GM23338 (cell line): ENCODE measurements around the gene PHTF1. TPM values are rescaled to one million over a fixed set of nuclear protein-coding genes. Genes with fewer than 3 reads are reported as not detected.

Experiments used
- ATAC-seq: fragments of 200-7000 bp; cut with Tn5 transposase; 3 replicates; pipeline ENCODE4 v1.9.1; 2020
- DNase-seq: peaks from one replicate; pipeline ENCODE4 v3.0.0-alpha.2; 2015; ENCODE audit warnings: low spot score
- H2AFZ ChIP-seq: fragments of 200-600 bp; sonication (generic); 2 replicates; pipeline ENCODE4 v1.8.0; 2016; ENCODE audit warnings: antibody characterized with exemption, mild to moderate bottlenecking, moderate library complexity
- H3F3A ChIP-seq: fragments of 200-600 bp; sonication (generic); replicated peaks from 2 replicates; pipeline ENCODE4 v1.8.0; 2017; ENCODE audit warnings: antibody characterized with exemption, mixed run types, low read depth
- H3K27ac ChIP-seq: fragments of 200-600 bp; sonication (generic); 2 replicates; pipeline ENCODE4 v1.6.1; 2016; ENCODE audit warnings: low read depth
- H3K27me3 ChIP-seq: fragments of 200-600 bp; sonication (generic); 2 replicates; pipeline ENCODE4 v1.8.0; 2016; ENCODE audit warnings: mild to moderate bottlenecking, mixed run types, moderate library complexity; ENCODE audit not compliant: insufficient read depth
- H3K36me3 ChIP-seq: fragments of 200-600 bp; sonication (generic); 2 replicates; pipeline ENCODE4 v1.8.0; 2016; ENCODE audit warnings: mild to moderate bottlenecking; ENCODE audit not compliant: insufficient read depth
- H3K4me1 ChIP-seq: fragments of 200-600 bp; sonication (generic); 2 replicates; pipeline ENCODE4 v1.8.0; 2016; ENCODE audit warnings: mild to moderate bottlenecking, moderate library complexity; ENCODE audit not compliant: insufficient read depth
- H3K4me2 ChIP-seq: fragments of 200-600 bp; sonication (generic); 2 replicates; pipeline ENCODE4 v1.7.1; 2017; ENCODE audit warnings: mixed run types
- H3K4me3 ChIP-seq: fragments of 200-600 bp; sonication (generic); 2 replicates; pipeline ENCODE4 v1.6.1; 2016; ENCODE audit warnings: mixed run types
- H3K79me2 ChIP-seq: fragments of 200-600 bp; sonication (generic); replicated peaks from 2 replicates; pipeline ENCODE4 v1.8.0; 2017; ENCODE audit warnings: mild to moderate bottlenecking; ENCODE audit not compliant: insufficient read depth
- H3K9me2 ChIP-seq: fragments of 200-600 bp; sonication (generic); 2 replicates; pipeline ENCODE4 v1.8.0; 2017; ENCODE audit not compliant: insufficient read depth
- H4K20me1 ChIP-seq: fragments of 200-600 bp; sonication (generic); replicated peaks from 2 replicates; pipeline ENCODE4 v1.8.0; 2017; ENCODE audit warnings: mild to moderate bottlenecking; ENCODE audit not compliant: insufficient read depth
- H3K27ac Mint-ChIP-seq: 2 replicates; pipeline ENCODE4 v1.8.0; 2020; ENCODE audit warnings: inconsistent platforms, mild to moderate bottlenecking, moderate library complexity, mixed read lengths
- H3K27me3 Mint-ChIP-seq: 3 replicates; pipeline ENCODE4 v1.8.0; 2022; ENCODE audit warnings: low read depth, mild to moderate bottlenecking, moderate library complexity, mixed read lengths, inconsistent platforms; ENCODE audit not compliant: insufficient read depth, poor library complexity
- H3K36me3 Mint-ChIP-seq: 3 replicates; pipeline ENCODE4 v1.8.0; 2021; ENCODE audit warnings: low read depth, mild to moderate bottlenecking, inconsistent platforms, moderate library complexity, mixed read lengths
- H3K4me1 Mint-ChIP-seq: 3 replicates; pipeline ENCODE4 v1.8.0; 2020; ENCODE audit warnings: mild to moderate bottlenecking, inconsistent platforms, mixed read lengths
- H3K4me3 Mint-ChIP-seq: 3 replicates; pipeline ENCODE4 v1.8.0; 2021; ENCODE audit warnings: moderate library complexity, mild to moderate bottlenecking, inconsistent platforms, mixed read lengths
- H3K9me3 Mint-ChIP-seq: 3 replicates; pipeline ENCODE4 v1.8.0; 2020; ENCODE audit warnings: moderate library complexity, mild to moderate bottlenecking, inconsistent platforms, mixed read lengths
- CREB1 ChIP-seq: fragments of 250-450 bp; sonication (Bioruptor Pico); IDR thresholded peaks from 2 replicates; pipeline ENCODE4 v1.5.0; 2020; ENCODE audit warnings: low read depth, mild to moderate bottlenecking, moderate library complexity
- CTCF ChIP-seq, 2 experiments: fragments of 200-600 bp in 1 of 2; sonication (generic) in 1 of 2; conservative IDR thresholded peaks; 2 replicates each; pipeline versions ENCODE4 v1.5.1 to v1.6.1; 2016 to 2017; ENCODE audit warnings: antibody characterized with exemption in 2 of 2, low read depth in 2 of 2, mild to moderate bottlenecking in 2 of 2, moderate library complexity in 1 of 2
- ETS1 ChIP-seq: IDR thresholded peaks from 2 replicates; pipeline ENCODE4 v1.6.1; 2016; ENCODE audit warnings: antibody characterized with exemption
- EZH2 ChIP-seq: fragments of 200-600 bp; sonication (generic); IDR thresholded peaks from one replicate; pipeline ENCODE4 v1.8.0; 2017; ENCODE audit warnings: antibody characterized with exemption, mild to moderate bottlenecking, low read depth; ENCODE audit not compliant: unreplicated experiment
- EZH2phosphoT487 ChIP-seq: fragments of 200-600 bp; sonication (generic); IDR thresholded peaks from one replicate; pipeline ENCODE4 v1.8.1; 2018; ENCODE audit warnings: antibody characterized with exemption; ENCODE audit not compliant: unreplicated experiment
- JUNB ChIP-seq: IDR thresholded peaks from one replicate; pipeline ENCODE4 v1.6.1; 2016; ENCODE audit warnings: antibody characterized with exemption; ENCODE audit not compliant: unreplicated experiment
- NANOG ChIP-seq: IDR thresholded peaks from 2 replicates; pipeline ENCODE4 v1.6.1; 2016; ENCODE audit warnings: antibody characterized with exemption, borderline replicate concordance
- POLR2AphosphoS5 ChIP-seq: IDR thresholded peaks from 2 replicates; pipeline ENCODE4 v1.6.1; 2016; ENCODE audit warnings: antibody characterized with exemption, low read depth
- REST ChIP-seq: IDR thresholded peaks from one replicate; pipeline ENCODE4 v1.6.1; 2018; ENCODE audit warnings: antibody characterized with exemption; ENCODE audit not compliant: unreplicated experiment
- STAT1 ChIP-seq: IDR thresholded peaks from one replicate; pipeline ENCODE4 v1.6.1; 2016; ENCODE audit warnings: antibody characterized with exemption; ENCODE audit not compliant: unreplicated experiment
- ZNF114 ChIP-seq: fragments of 250-450 bp; sonication (Bioruptor Pico); IDR thresholded peaks from 2 replicates; pipeline ENCODE4 v1.5.0; 2020; ENCODE audit warnings: mild to moderate bottlenecking, moderate library complexity
- ZNF331 ChIP-seq: fragments of 250-450 bp; sonication (Bioruptor Pico); IDR thresholded peaks from 2 replicates; pipeline ENCODE4 v1.5.0; 2020; ENCODE audit warnings: low read depth, mild to moderate bottlenecking, moderate library complexity
- ZNF462 ChIP-seq: fragments of 250-450 bp; sonication (Bioruptor Pico); IDR thresholded peaks from 2 replicates; pipeline ENCODE4 v1.5.0; 2020; ENCODE audit warnings: mild to moderate bottlenecking, moderate library complexity
- polyA plus RNA-seq: library from polyadenylated mRNA; unstranded; fragments of >200 nt; fragmentation: Nextera tagmentation; extraction: Ambion mirVana; gene quantifications from 2 replicates; pipeline ENCODE4 v1.2.1, GENCODE V29; 2016
- total RNA-seq: library from RNA; depleted of rRNA; stranded (reverse); fragments of >200 nt; shearing (Covaris generic); gene quantifications from 2 replicates; pipeline ENCODE4 v1.2.3, GENCODE V29; 2014

PHTF1 gene
- total and polyA plus RNA-seq, 2 experiments from 2014 or later, result 19.1 to 21.6 TPM

- Histone ChIP-seq H2AFZ (no peak overlapping the region), H3K4me2 (no peak overlapping the region), H3K4me1 (no peaks in the 10 kb centered on the region), H3K9me2 (no peaks in the 10 kb centered on the region), H4K20me1 (no peaks in the 10 kb centered on the region), H3K27ac (no peak overlapping the region), H3K79me2 (no peaks in the 10 kb centered on the region), H3K4me3 (no peak overlapping the region), H3F3A (no peaks in the 10 kb centered on the region), H3K36me3 (peaks cover 9% of the 10 kb centered on the region; the same call in 1 of the 2 replicates), H3K27me3 (no peaks in the 10 kb centered on the region)
- peaks cover 25% of the 10 kb centered on the region for H3K9me3 Mint-ChIP-seq
- H3K4me1 Mint-ChIP-seq, result no peaks in the 10 kb centered on the region
- no peak overlapping the region for H3K27ac Mint-ChIP-seq
- TF ChIP-seq POLR2AphosphoS5 (no peak), EZH2phosphoT487 (no peak), ZNF462 (CRISPR knock-in tag) (no peak), EZH2 (no peak), JUNB (no peak), CREB1 (CRISPR knock-in tag) (no peak), NANOG (no peak), CTCF (conservative IDR thresholded peaks at IDR 0.05; ENCODE audit: low read depth in 2 of 2) (no peak), ETS1 (no peak), STAT1 (no peak), ZNF114 (CRISPR knock-in tag) (no peak), REST (no peak), ZNF331 (CRISPR knock-in tag) (no peak)
- DNase-seq (no peak), ATAC-seq (no peak)
- H3K36me3 Mint-ChIP-seq, result peaks cover 75% of the 10 kb centered on the region
- H3K27me3 Mint-ChIP-seq, result no peaks in the 10 kb centered on the region
- no peak overlapping the region for H3K4me3 Mint-ChIP-seq
Measured at GRCh38 chr1:113692824-113693431, 66.4 kb downstream of the PHTF1 start.
